ENCODE measurements around the gene TMC4.
"Not testable (repeated sequence)": the region's sequence is repeated elsewhere in the genome, so short reads cannot be mapped to it uniquely, and the experiment has no call there.

TMC4 gene

DNA sequence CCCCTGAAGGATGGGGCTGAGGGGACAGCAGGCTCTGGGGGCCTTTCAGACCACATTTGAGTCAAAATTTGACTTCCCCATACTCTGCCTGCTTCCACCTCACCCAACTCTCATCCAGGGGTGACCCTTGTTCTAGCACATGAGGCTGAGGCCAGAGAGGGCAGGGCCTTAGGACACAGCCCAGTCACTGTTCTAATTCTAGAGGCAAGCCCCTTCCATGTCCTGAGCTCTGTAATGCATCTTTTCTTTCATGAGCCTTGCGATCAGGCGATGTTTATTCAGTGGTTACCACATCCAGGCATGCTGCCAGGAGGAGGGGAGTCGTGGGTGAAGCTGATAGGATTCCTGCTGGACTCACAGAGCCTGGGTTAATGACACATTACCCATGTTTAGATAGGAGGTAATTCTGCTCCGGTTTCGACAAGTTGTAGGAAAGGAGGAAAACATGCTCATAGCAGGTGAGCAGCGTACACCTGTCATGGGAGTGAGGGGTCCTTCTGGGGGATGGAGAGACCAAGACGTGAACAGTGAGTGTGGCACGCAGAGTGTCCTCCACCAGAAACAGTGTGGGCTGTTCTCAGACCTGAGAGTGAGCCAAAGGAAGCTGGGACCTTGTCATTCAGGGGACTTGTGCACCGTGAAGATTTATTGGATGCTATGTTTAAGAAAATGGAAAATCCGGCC lies 37.0 kb upstream of the TMC4 start:
- no peak overlapping the region for H3K4me3 ChIP-seq (ENCODE audit: low read depth, low read length)
- H3K27me3 ChIP-seq (ENCODE audit: control insufficient read depth, insufficient read depth, low read length) = no peaks in the 10 kb centered on the region
- H3K9me3 ChIP-seq (ENCODE audit: control insufficient read depth, insufficient read depth, low read length) = peaks cover 1% of the 10 kb centered on the region; the same call in 1 of the 2 replicates
- no peak overlapping the region for H3K9ac ChIP-seq (ENCODE audit: low read depth, low read length)
- H3K4me1 ChIP-seq (ENCODE audit: control insufficient read depth, insufficient read depth, low read length) = peaks cover 6% of the 10 kb centered on the region; the same call in 1 of the 2 replicates
- peaks cover 37% of the 10 kb centered on the region for H3K36me3 ChIP-seq (ENCODE audit: control insufficient read depth, insufficient read depth, low read length)
- peak overlapping the region; percentile 72 for H3K27ac ChIP-seq (ENCODE audit: low read depth, low read length)

DNA sequence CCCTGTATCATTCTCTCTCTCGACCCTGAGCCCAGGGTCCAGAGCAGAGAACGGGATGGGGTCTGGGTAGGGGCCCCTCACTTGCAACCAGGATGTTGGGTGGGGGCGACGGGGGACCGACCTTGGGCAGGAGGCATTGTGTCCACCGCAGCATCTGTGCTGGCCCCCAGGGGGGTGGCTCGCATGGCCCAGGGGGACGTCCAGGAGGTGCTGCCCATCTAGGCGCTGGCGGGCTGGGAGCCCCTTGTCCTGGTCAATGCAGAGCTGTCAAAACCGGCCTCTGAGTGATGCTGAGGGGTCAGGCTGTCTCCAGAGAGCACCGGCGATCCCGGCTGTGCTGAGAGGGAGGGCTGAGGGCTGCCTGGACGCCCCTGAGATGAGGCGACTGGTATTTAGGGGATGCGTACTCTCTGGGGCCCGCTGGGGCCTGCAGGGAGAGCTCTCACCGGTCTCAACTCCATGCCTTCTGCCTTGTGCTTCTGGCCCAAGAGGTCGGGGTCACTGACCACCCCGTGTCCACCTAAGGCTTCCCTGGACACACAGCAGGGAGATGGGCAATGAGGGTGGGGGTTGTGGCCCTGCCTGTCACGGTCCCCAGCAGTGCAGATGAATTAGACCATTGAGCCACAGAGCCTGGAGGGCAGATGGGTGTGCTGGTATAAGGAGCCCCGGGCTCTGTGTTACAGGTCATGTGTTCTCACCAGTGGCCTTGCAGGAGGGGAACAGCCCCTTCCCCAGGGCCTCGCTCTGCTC lies 36.3 kb upstream of the TMC4 start:
- H3K4me3 ChIP-seq (ENCODE audit: low read depth, low read length) = no peak overlapping the region
- H3K27me3 ChIP-seq (ENCODE audit: control insufficient read depth, insufficient read depth, low read length) = no peaks in the 10 kb centered on the region
- H3K27ac ChIP-seq (ENCODE audit: low read depth, low read length) = peak overlapping the region; percentile 72
- H3K36me3 ChIP-seq (ENCODE audit: control insufficient read depth, insufficient read depth, low read length) = peaks cover 44% of the 10 kb centered on the region
- peaks cover 12% of the 10 kb centered on the region; the same call in 1 of the 2 replicates for H3K4me1 ChIP-seq (ENCODE audit: control insufficient read depth, insufficient read depth, low read length)
- no peaks in the 10 kb centered on the region for H3K9me3 ChIP-seq (ENCODE audit: control insufficient read depth, insufficient read depth, low read length)
- no peak overlapping the region for H3K9ac ChIP-seq (ENCODE audit: low read depth, low read length)

DNA sequence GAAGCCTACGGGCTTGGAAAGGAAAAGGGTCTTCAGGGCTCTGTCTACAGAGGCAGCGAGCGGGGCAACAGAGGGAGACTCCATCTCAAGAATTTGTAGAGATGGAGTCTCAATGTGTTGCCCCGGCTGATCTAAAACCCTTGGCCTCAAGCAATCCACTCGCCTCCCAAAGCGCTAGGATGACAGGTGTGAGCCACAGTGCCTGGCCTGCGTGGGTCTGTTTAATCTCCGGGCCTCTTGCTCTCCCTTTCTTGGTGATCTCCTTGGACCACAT lies 35.8 kb upstream of the TMC4 start:
- Histone ChIP-seq H3K9ac (ENCODE audit: low read depth, low read length) (no peak overlapping the region), H3K9me3 (ENCODE audit: control insufficient read depth, insufficient read depth, low read length) (no peaks in the 10 kb centered on the region), H3K4me1 (ENCODE audit: control insufficient read depth, insufficient read depth, low read length) (peaks cover 13% of the 10 kb centered on the region; the same call in 1 of the 2 replicates), H3K4me3 (ENCODE audit: low read depth, low read length) (no peak overlapping the region), H3K36me3 (ENCODE audit: control insufficient read depth, insufficient read depth, low read length) (peaks cover 49% of the 10 kb centered on the region), H3K27ac (ENCODE audit: low read depth, low read length) (peak overlapping the region; percentile 72), H3K27me3 (ENCODE audit: control insufficient read depth, insufficient read depth, low read length) (no peaks in the 10 kb centered on the region)

DNA sequence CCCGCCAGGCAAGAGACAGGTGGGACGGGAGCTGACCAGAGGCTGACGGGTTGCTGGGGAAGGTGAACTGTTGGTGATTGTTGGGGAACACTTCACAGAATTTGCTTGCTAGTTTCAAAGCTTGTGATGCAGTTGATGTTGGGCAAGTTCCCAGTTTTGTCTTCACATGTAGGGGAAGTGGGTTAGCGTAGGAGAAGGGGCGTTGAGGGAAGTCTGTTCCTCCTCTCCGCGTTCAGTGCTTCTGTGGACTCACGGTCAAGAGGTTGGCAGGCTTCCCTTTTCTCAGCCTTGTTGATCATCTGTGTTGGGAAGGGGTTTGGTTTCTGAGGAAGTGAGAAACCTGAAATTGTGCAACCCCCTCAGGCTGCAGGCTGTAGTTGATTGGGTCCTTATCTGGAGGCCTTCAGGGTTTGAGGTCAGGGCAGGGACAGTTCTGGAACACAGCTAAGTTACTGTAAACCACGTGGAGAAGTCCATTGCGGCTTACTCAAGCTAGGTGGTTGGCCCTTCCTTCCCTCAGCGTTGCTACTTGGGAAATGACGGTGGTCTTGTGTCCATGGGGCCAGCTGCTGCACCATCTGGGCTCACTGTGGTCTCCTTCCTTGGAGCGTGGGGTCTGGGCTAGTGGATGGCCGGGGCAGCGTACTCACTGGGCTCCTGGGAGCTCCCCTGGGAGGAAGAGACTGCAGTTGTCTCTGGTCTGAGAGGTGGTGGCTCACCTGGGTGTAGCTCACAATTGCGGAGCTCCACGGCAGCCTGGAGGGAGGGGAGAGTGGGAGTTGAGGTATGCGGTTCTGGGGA lies 35.2 kb upstream of the TMC4 start:
- peaks cover 55% of the 10 kb centered on the region for H3K36me3 ChIP-seq (ENCODE audit: control insufficient read depth, insufficient read depth, low read length)
- H3K27ac ChIP-seq (ENCODE audit: low read depth, low read length) = peak overlapping the region; percentile 72
- no peak overlapping the region for H3K4me3 ChIP-seq (ENCODE audit: low read depth, low read length)
- H3K9me3 ChIP-seq (ENCODE audit: control insufficient read depth, insufficient read depth, low read length) = no peaks in the 10 kb centered on the region
- H3K9ac ChIP-seq (ENCODE audit: low read depth, low read length) = peak overlapping the region; percentile 0; the same call in 1 of the 2 replicates
- peaks cover 16% of the 10 kb centered on the region for H3K4me1 ChIP-seq (ENCODE audit: control insufficient read depth, insufficient read depth, low read length)
- no peaks in the 10 kb centered on the region for H3K27me3 ChIP-seq (ENCODE audit: control insufficient read depth, insufficient read depth, low read length)

DNA sequence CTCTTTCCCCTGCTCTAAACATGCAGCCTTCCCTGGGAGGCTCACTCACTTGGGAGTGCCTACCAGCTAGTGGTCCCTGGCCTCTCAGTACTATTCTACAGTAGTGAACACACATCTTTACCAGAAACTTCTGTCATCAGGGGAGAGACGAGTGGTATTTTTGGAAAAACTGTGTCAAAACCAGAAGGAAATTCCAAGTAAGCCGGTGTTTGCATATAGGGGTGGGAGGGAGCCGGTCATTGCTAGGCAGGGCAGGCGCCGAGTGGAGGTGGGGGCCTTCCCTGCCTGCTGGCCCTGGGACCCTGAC lies 34.7 kb upstream of the TMC4 start:
- Histone ChIP-seq H3K36me3 (ENCODE audit: control insufficient read depth, insufficient read depth, low read length) (peaks cover 60% of the 10 kb centered on the region), H3K27ac (ENCODE audit: low read depth, low read length) (peak overlapping the region; percentile 72), H3K4me1 (ENCODE audit: control insufficient read depth, insufficient read depth, low read length) (peaks cover 22% of the 10 kb centered on the region), H3K9ac (ENCODE audit: low read depth, low read length) (peak overlapping the region; percentile 0; the same call in 1 of the 2 replicates), H3K9me3 (ENCODE audit: control insufficient read depth, insufficient read depth, low read length) (no peaks in the 10 kb centered on the region), H3K27me3 (ENCODE audit: control insufficient read depth, insufficient read depth, low read length) (no peaks in the 10 kb centered on the region), H3K4me3 (ENCODE audit: low read depth, low read length) (no peak overlapping the region)

DNA sequence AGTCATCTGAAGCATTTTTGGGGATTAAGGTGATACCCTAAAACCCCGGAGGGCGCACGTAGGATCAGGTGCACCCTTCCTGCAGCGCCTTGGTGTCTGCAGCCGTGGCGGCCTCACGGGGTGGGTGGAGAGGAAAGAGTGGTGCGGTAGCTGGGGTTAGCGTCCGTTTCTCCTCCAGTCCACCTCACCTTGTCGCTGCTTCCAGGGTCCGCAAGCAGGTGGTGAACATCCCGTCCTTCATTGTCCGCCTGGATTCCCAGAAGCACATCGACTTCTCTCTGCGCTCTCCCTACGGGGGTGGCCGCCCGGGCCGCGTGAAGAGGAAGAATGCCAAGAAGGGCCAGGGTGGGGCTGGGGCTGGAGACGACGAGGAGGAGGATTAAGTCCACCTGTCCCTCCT lies 34.2 kb upstream of the TMC4 start:
- not testable (repeated sequence) for H3K4me3 ChIP-seq (ENCODE audit: low read depth, low read length)

DNA sequence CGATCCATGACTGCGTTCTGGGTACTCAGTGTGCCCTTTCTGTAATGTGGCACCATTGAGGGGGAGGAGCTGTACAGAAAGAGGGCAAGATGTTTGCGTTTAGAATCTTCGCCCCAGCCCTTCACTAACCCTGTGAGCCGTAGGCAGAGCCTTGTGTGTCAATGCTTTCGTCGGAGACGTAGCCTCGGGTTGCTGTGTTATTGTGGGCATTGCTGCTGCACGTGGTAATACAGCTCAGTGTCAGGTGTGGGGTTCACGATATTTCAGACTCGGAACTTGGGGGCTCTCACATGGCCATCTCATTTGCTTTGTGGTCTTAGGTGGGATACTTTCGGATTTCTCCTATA lies 33.8 kb upstream of the TMC4 start:
- Histone ChIP-seq H3K9me3 (ENCODE audit: control insufficient read depth, insufficient read depth, low read length) (no peaks in the 10 kb centered on the region), H3K9ac (ENCODE audit: low read depth, low read length) (no peak overlapping the region), H3K27me3 (ENCODE audit: control insufficient read depth, insufficient read depth, low read length) (no peaks in the 10 kb centered on the region), H3K4me1 (ENCODE audit: control insufficient read depth, insufficient read depth, low read length) (peaks cover 28% of the 10 kb centered on the region), H3K36me3 (ENCODE audit: control insufficient read depth, insufficient read depth, low read length) (peaks cover 69% of the 10 kb centered on the region), H3K4me3 (ENCODE audit: low read depth, low read length) (no peak overlapping the region), H3K27ac (ENCODE audit: low read depth, low read length) (peak overlapping the region; percentile 16)

More for the DNA sequence above, 34.2 kb upstream of the TMC4 start:
- H3K4me1 ChIP-seq (ENCODE audit: control insufficient read depth, insufficient read depth, low read length) = peaks cover 26% of the 10 kb centered on the region
- not testable (repeated sequence) for H3K9ac ChIP-seq (ENCODE audit: low read depth, low read length); H3K27ac ChIP-seq (ENCODE audit: low read depth, low read length); H3K9me3 ChIP-seq (ENCODE audit: control insufficient read depth, insufficient read depth, low read length); H3K27me3 ChIP-seq (ENCODE audit: control insufficient read depth, insufficient read depth, low read length)
- H3K36me3 ChIP-seq (ENCODE audit: control insufficient read depth, insufficient read depth, low read length) = peaks cover 65% of the 10 kb centered on the region

DNA sequence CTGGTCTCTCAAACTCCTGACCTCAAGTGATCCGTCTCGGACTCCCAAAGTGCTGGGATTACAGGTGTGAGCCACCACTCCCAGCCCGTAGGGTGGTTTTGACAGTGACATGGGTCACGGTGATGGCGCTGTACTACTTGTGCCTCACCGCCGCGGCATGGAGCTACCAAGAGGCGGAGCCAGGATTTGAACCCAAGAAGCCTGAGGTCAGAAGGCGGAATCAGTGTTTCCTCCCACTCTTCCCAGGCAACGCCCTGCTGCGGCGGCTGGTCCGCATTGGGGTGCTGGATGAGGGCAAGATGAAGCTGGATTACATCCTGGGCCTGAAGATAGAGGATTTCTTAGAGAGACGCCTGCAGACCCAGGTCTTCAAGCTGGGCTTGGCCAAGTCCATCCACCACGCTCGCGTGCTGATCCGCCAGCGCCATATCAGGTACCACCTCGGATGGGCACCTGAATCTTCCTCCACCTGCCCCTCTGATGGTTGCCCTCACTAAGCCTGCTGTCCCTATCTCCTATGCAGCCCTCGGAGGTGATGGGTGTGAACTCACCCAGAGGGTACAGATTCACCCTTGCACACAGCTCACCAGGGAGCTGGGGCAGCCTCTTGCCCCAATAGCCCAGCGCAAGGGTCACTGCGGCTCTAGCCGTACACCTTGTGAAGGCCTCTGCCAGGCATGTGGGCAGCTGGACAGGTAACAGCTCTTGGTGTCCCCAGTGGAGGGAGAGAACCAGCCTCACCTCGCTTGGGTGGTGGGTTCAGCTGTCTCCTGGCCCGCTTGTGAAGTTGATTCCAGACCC lies 33.3 kb upstream of the TMC4 start:
- H3K9me3 ChIP-seq (ENCODE audit: control insufficient read depth, insufficient read depth, low read length) = no peaks in the 10 kb centered on the region
- no peak overlapping the region for H3K4me3 ChIP-seq (ENCODE audit: low read depth, low read length)
- peaks cover 28% of the 10 kb centered on the region for H3K4me1 ChIP-seq (ENCODE audit: control insufficient read depth, insufficient read depth, low read length)
- no peak overlapping the region for H3K9ac ChIP-seq (ENCODE audit: low read depth, low read length)
- peak overlapping the region; percentile 16 for H3K27ac ChIP-seq (ENCODE audit: low read depth, low read length)
- peaks cover 74% of the 10 kb centered on the region for H3K36me3 ChIP-seq (ENCODE audit: control insufficient read depth, insufficient read depth, low read length)
- no peaks in the 10 kb centered on the region for H3K27me3 ChIP-seq (ENCODE audit: control insufficient read depth, insufficient read depth, low read length)

DNA sequence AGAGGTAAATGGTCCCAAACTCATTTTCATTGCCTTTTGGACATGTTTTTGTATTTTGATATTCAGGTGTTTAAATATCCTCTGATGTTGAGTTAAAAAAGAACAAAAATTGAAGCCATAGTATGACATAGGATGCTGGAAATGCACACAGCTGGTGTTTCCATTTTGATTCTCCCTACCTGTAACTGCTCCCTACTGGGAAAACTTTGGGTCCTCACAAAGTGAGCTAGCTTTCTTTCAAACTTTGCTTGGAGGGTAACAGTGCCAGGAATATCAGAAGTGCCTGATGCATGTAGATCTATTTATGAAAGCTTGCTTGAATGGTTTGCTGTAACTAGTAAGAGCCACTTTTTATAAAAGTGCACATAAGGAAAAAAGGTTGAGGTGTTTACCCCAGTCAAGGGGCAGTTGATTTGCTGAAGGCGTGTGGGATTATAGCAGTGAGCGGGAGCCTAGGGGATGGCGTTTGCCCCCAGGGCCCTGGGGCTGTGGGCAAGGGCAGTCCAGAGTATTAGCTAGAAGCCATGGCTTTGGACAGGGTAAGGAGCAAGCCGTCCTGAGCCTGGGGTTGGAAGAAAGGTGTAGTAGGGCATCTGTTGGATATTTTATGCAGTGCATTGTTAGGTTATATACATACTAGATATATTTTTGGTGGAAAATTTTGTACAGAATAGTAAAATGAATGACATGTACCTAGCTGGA lies 32.0 kb upstream of the TMC4 start:
- Histone ChIP-seq H3K9me3 (ENCODE audit: control insufficient read depth, insufficient read depth, low read length) (no peaks in the 10 kb centered on the region), H3K27me3 (ENCODE audit: control insufficient read depth, insufficient read depth, low read length) (no peaks in the 10 kb centered on the region), H3K9ac (ENCODE audit: low read depth, low read length) (peak overlapping the region; percentile 30), H3K4me1 (ENCODE audit: control insufficient read depth, insufficient read depth, low read length) (peaks cover 28% of the 10 kb centered on the region), H3K27ac (ENCODE audit: low read depth, low read length) (peak overlapping the region; percentile 39), H3K36me3 (ENCODE audit: control insufficient read depth, insufficient read depth, low read length) (peaks cover 73% of the 10 kb centered on the region), H3K4me3 (ENCODE audit: low read depth, low read length) (no peak overlapping the region; the same call in 1 of the 2 replicates)

DNA sequence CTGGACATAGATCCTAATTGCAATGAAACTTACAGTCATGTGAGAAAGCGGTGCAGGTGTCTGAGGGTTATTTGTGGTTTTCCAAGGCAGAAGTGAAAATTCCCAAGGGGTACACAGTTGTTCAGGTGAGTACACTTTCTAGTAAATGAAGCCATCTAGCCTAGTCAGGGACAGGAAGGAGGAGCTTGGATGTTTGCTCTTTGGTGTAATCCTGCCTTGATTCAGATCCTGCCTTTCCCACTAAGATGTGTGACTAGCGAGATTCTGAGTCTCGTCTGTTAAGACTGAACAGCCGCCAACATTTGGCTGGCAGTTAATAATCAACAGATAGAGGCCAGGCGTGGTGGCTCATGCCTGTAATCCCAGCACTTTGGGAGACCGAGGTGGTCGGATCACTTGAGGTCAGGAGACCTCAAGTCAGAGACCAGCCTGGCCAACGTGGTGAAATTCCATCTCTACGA lies 30.2 kb upstream of the TMC4 start:
- peaks cover 73% of the 10 kb centered on the region for H3K36me3 ChIP-seq (ENCODE audit: control insufficient read depth, insufficient read depth, low read length)
- H3K9me3 ChIP-seq (ENCODE audit: control insufficient read depth, insufficient read depth, low read length) = no peaks in the 10 kb centered on the region
- no peaks in the 10 kb centered on the region for H3K27me3 ChIP-seq (ENCODE audit: control insufficient read depth, insufficient read depth, low read length)
- peak overlapping the region; percentile 99 for H3K9ac ChIP-seq (ENCODE audit: low read depth, low read length)
- peak overlapping the region; percentile 54 for H3K27ac ChIP-seq (ENCODE audit: low read depth, low read length)
- peak overlapping the region; percentile 89 for H3K4me3 ChIP-seq (ENCODE audit: low read depth, low read length)
- peaks cover 28% of the 10 kb centered on the region for H3K4me1 ChIP-seq (ENCODE audit: control insufficient read depth, insufficient read depth, low read length)
